HEK293 (cell line): Measurements from ENCODE around the gene LRRFIP1.

Source experiments
- ATF2 ChIP-seq: fragments of 450-650 bp; formaldehyde crosslinking; IDR thresholded peaks from 2 replicates; pipeline ENCODE4 v1.5.1; 2016; ENCODE audit warnings: missing biosample characterization, missing genetic modification characterization, low read depth
- CTCF ChIP-seq: fragments of 450-650 bp; formaldehyde crosslinking; IDR thresholded peaks from 2 replicates; pipeline ENCODE4 v1.5.1; 2016; ENCODE audit warnings: missing biosample characterization, missing genetic modification characterization
- GLI2 ChIP-seq: fragments of 450-650 bp; formaldehyde crosslinking; IDR thresholded peaks from 2 replicates; pipeline ENCODE4; 2017; ENCODE audit warnings: missing biosample characterization, missing genetic modification characterization, low read depth, borderline replicate concordance
- ZFP3 ChIP-seq: fragments of 450-650 bp; formaldehyde crosslinking; IDR thresholded peaks from 2 replicates; pipeline ENCODE4 v1.5.1; 2016; ENCODE audit warnings: low read depth, missing biosample characterization, missing genetic modification characterization
- ZNF174 ChIP-seq: fragments of 450-650 bp; formaldehyde crosslinking; IDR thresholded peaks from 2 replicates; pipeline ENCODE4 v1.5.0; 2017; ENCODE audit warnings: missing biosample characterization, mild to moderate bottlenecking, missing genetic modification characterization
- ZNF274 ChIP-seq, 2 experiments: fragments of 200-500 bp in 1 of 2; fragments of 450-650 bp in 1 of 2; sonication (Bioruptor generic) in 1 of 2; formaldehyde crosslinking in 1 of 2; IDR thresholded peaks; 2 replicates each; pipeline versions ENCODE4 v1.5.1 to v1.6.1; 2014 to 2016; ENCODE audit warnings: borderline replicate concordance in 1 of 2, inconsistent platforms in 1 of 2, low read length in 1 of 2, missing biosample characterization in 1 of 2, missing genetic modification characterization in 1 of 2
- ZNF292 ChIP-seq: fragments of 450-650 bp; formaldehyde crosslinking; IDR thresholded peaks from 2 replicates; pipeline ENCODE4 v1.5.1; 2016; ENCODE audit warnings: low read depth, missing biosample characterization, missing genetic modification characterization, borderline replicate concordance
- ZNF335 ChIP-seq: fragments of 450-650 bp; formaldehyde crosslinking; conservative IDR thresholded peaks from 2 replicates; pipeline ENCODE4 v1.5.1; 2016; ENCODE audit warnings: missing biosample characterization, missing genetic modification characterization
- ZNF391 ChIP-seq: fragments of 450-650 bp; formaldehyde crosslinking; IDR thresholded peaks from 2 replicates; pipeline ENCODE4 v1.5.1; 2016; ENCODE audit warnings: low read depth, missing biosample characterization, missing genetic modification characterization, borderline replicate concordance
- ZNF529 ChIP-seq: fragments of 450-650 bp; formaldehyde crosslinking; IDR thresholded peaks from 2 replicates; pipeline ENCODE4 v1.5.1; 2017; ENCODE audit warnings: missing genetic modification characterization, missing biosample characterization; ENCODE audit not compliant: insufficient replicate concordance
- ZNF580 ChIP-seq: fragments of 450-650 bp; formaldehyde crosslinking; IDR thresholded peaks from 2 replicates; pipeline ENCODE4 v1.5.1; 2016; ENCODE audit warnings: missing biosample characterization, missing genetic modification characterization
- TF ChIP-seq, protein P1 (sequence below): fragments of 450-650 bp; formaldehyde crosslinking; IDR thresholded peaks from 2 replicates; pipeline ENCODE4 v1.5.1; 2016; ENCODE audit warnings: missing biosample characterization, missing genetic modification characterization
- TF ChIP-seq, protein P2 (sequence below): fragments of 450-650 bp; formaldehyde crosslinking; IDR thresholded peaks from 2 replicates; pipeline ENCODE4 v1.5.1; 2016; ENCODE audit warnings: missing biosample characterization, missing genetic modification characterization

DNA sequence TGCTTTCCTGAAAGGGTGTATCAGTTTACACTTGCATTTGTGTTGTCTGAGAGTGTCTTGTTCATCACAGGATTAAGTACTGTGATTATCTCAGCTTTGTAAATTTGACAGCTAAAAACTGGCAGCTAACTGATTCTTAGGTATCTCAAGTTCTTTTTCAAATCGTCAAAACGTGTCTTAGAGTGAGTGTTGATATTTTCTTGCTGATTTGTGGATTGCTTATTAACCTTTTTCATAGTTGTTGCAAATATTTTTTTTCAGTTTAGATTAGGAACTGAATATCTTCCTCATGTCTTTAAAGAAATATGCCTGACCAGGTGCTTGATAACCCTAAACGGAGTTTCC is 41.9 kb downstream of the LRRFIP1 start:
- TF ChIP-seq CTCF, result no peak
- TF ChIP-seq ATF2 (tag by site-specific recombination), result no peak
- TF ChIP-seq, protein P1, sequence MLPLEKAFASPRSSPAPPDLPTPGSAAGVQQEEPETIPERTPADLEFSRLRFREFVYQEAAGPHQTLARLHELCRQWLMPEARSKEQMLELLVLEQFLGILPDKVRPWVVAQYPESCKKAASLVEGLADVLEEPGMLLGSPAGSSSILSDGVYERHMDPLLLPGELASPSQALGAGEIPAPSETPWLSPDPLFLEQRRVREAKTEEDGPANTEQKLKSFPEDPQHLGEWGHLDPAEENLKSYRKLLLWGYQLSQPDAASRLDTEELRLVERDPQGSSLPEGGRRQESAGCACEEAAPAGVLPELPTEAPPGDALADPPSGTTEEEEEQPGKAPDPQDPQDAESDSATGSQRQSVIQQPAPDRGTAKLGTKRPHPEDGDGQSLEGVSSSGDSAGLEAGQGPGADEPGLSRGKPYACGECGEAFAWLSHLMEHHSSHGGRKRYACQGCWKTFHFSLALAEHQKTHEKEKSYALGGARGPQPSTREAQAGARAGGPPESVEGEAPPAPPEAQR (tag by site-specific recombination), result no peak
- no peak for TF ChIP-seq ZNF580 (tag by site-specific recombination)
- TF ChIP-seq ZNF274 (IDR thresholded peaks at IDR 0.05; ENCODE audit: low read length), result no peak
- no peak for TF ChIP-seq ZNF274 (tag by site-specific recombination; IDR thresholded peaks at IDR 0.05; ENCODE audit: borderline replicate concordance)
- TF ChIP-seq ZNF335 (tag by site-specific recombination), result peak; percentile 36; the same call in 1 of the 2 replicates
- TF ChIP-seq ZNF174 (tag by site-specific recombination), result no peak
- TF ChIP-seq GLI2 (tag by site-specific recombination), result no peak
- TF ChIP-seq ZNF292, result no peak
- TF ChIP-seq, protein P2, sequence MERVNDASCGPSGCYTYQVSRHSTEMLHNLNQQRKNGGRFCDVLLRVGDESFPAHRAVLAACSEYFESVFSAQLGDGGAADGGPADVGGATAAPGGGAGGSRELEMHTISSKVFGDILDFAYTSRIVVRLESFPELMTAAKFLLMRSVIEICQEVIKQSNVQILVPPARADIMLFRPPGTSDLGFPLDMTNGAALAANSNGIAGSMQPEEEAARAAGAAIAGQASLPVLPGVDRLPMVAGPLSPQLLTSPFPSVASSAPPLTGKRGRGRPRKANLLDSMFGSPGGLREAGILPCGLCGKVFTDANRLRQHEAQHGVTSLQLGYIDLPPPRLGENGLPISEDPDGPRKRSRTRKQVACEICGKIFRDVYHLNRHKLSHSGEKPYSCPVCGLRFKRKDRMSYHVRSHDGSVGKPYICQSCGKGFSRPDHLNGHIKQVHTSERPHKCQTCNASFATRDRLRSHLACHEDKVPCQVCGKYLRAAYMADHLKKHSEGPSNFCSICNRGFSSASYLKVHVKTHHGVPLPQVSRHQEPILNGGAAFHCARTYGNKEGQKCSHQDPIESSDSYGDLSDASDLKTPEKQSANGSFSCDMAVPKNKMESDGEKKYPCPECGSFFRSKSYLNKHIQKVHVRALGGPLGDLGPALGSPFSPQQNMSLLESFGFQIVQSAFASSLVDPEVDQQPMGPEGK, result no peak
- TF ChIP-seq ZNF391, result no peak
- no peak for TF ChIP-seq ZFP3 (tag by site-specific recombination)
- TF ChIP-seq ZNF529 (tag by site-specific recombination), result no peak
